ENCODE data around the gene RPS6KA6. TPM values are rescaled to one million over a fixed set of nuclear protein-coding genes. Genes with fewer than 3 reads are reported as not detected.

The RPS6KA6 gene
- total RNA-seq, 1 donor from 2014 or later, result 0.51 TPM

- intact Hi-C loops (cut with micrococcal nuclease), result no loop called here
These were observed 19.4 kb downstream of the RPS6KA6 start for GRCh38 chrX:84168574-84168973.

DNA sequence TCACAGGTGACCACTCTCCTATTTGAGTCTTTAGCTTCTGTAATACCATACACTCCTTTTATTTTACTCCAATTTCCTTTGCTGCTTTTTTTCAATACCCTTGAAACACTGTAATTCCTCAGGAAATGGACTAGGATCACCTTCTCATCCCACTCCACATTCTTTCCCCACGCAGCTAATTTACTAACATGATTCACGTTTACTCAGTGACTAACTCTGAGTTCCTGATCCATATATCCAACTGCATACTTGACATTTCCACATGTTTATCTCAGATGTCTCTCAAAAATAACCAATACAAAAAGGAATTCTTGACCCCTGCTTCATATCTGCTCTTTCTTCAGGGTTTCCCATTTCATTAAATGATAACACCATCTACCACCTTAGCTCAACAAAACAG is 19.9 kb downstream of the RPS6KA6 start:
- TF ChIP-seq, protein P1, sequence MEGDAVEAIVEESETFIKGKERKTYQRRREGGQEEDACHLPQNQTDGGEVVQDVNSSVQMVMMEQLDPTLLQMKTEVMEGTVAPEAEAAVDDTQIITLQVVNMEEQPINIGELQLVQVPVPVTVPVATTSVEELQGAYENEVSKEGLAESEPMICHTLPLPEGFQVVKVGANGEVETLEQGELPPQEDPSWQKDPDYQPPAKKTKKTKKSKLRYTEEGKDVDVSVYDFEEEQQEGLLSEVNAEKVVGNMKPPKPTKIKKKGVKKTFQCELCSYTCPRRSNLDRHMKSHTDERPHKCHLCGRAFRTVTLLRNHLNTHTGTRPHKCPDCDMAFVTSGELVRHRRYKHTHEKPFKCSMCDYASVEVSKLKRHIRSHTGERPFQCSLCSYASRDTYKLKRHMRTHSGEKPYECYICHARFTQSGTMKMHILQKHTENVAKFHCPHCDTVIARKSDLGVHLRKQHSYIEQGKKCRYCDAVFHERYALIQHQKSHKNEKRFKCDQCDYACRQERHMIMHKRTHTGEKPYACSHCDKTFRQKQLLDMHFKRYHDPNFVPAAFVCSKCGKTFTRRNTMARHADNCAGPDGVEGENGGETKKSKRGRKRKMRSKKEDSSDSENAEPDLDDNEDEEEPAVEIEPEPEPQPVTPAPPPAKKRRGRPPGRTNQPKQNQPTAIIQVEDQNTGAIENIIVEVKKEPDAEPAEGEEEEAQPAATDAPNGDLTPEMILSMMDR (IDR thresholded peaks at IDR 0.05), result no peak
- Mint-ChIP-seq H3K4me1 (no peaks in the 10 kb centered on the region), H3K36me3 (ENCODE audit: low read depth) (no peaks in the 10 kb centered on the region), H3K27me3 (no peaks in the 10 kb centered on the region), H3K4me3 (no peak overlapping the region), H3K27ac (no peak overlapping the region), H3K9me3 (no peaks in the 10 kb centered on the region)
- CTCF ChIA-PET, result no interaction called here
- intact Hi-C loops (cut with micrococcal nuclease), result no loop called here
- no peak for ATAC-seq (ENCODE audit: low read depth)
- no peak for DNase-seq
- POLR2A ChIA-PET, result no interaction called here

More at GRCh38 chrX:84168574-84168973, 19.4 kb downstream of the RPS6KA6 start:
- H3K36me3 Mint-ChIP-seq (ENCODE audit: low read depth), result no peaks in the 10 kb centered on the region
- ChIA-PET CTCF (no interaction called here), POLR2A (no interaction called here)
- TF ChIP-seq, protein P1 (IDR thresholded peaks at IDR 0.05), result no peak
- no peak for ATAC-seq (ENCODE audit: low read depth)
- H3K27ac Mint-ChIP-seq, result no peak overlapping the region
- no peaks in the 10 kb centered on the region for H3K27me3 Mint-ChIP-seq
- no peaks in the 10 kb centered on the region for H3K9me3 Mint-ChIP-seq
- DNase-seq, result no peak
- H3K4me3 Mint-ChIP-seq, result no peak overlapping the region
- no peaks in the 10 kb centered on the region for H3K4me1 Mint-ChIP-seq

- intact Hi-C loops (cut with micrococcal nuclease), result no loop called here
- no peak for DNase-seq
- ATAC-seq (ENCODE audit: low read depth), result no peak
- Mint-ChIP-seq H3K27me3 (no peaks in the 10 kb centered on the region), H3K36me3 (ENCODE audit: low read depth) (no peaks in the 10 kb centered on the region), H3K27ac (no peak overlapping the region), H3K4me1 (no peaks in the 10 kb centered on the region), H3K4me3 (no peak overlapping the region), H3K9me3 (no peaks in the 10 kb centered on the region)
- POLR2A ChIA-PET, result no interaction called here
- CTCF ChIA-PET, result no interaction called here
- TF ChIP-seq, protein P1 (IDR thresholded peaks at IDR 0.05), result no peak
These were observed 22.3 kb downstream of the RPS6KA6 start for GRCh38 chrX:84165711-84166110.

- Mint-ChIP-seq H3K4me1 (no peaks in the 10 kb centered on the region), H3K27me3 (no peaks in the 10 kb centered on the region), H3K9me3 (no peaks in the 10 kb centered on the region), H3K4me3 (no peak overlapping the region), H3K27ac (no peak overlapping the region), H3K36me3 (ENCODE audit: low read depth) (no peaks in the 10 kb centered on the region)
- POLR2A ChIA-PET, result no interaction called here
- TF ChIP-seq, protein P1 (IDR thresholded peaks at IDR 0.05), result no peak
- ATAC-seq (ENCODE audit: low read depth) (no peak), DNase-seq (no peak)
- CTCF ChIA-PET, result no interaction called here
- intact Hi-C loops (cut with micrococcal nuclease), result no loop called here
These were observed 25.6 kb downstream of the RPS6KA6 start for GRCh38 chrX:84162401-84162800.

DNA sequence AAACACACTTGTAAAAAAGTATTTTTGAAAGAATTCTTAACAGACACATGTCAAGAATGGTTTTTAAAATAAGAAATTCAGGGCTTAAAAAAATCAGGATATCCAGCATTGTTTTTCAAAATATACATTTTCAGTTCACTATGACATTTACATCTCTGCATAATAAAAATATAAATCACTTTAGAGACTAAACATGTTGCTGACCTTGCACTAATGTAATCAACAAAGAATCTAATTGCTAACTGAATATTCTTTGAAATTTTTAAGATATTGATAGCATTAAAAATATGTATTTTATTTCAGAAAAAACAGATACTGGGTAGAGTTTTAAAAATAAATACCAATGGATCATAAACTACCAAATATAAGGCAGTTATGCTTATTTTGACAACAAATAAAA is 26.4 kb downstream of the RPS6KA6 start:
- ChIA-PET POLR2A (no interaction called here), CTCF (no interaction called here)
- Mint-ChIP-seq H3K36me3 (ENCODE audit: low read depth) (no peaks in the 10 kb centered on the region), H3K27ac (no peak overlapping the region), H3K4me3 (no peak overlapping the region), H3K27me3 (no peaks in the 10 kb centered on the region), H3K9me3 (no peaks in the 10 kb centered on the region), H3K4me1 (no peaks in the 10 kb centered on the region)
- ATAC-seq (ENCODE audit: low read depth) (no peak), DNase-seq (no peak)
- intact Hi-C loops (cut with micrococcal nuclease), result no loop called here
- TF ChIP-seq, protein P1 (IDR thresholded peaks at IDR 0.05), result no peak

All from activated B cell treated with CpG ODN at 0.5 μM for 24 hours (primary cell).